Activated T-cell treated with anti-CD3 and anti-CD28 coated beads for 48 hours (primary cell): ENCODE results near the gene DDT.
"Not testable (repeated sequence)": the region's sequence is repeated elsewhere in the genome, so short reads cannot be mapped to it uniquely, and the experiment has no call there.

Experiments
- DNase-seq: peaks from one replicate; pipeline ENCODE4 v3.0.0-alpha.2; 2020; ENCODE audit warnings: low read depth

The DDT gene

DNA sequence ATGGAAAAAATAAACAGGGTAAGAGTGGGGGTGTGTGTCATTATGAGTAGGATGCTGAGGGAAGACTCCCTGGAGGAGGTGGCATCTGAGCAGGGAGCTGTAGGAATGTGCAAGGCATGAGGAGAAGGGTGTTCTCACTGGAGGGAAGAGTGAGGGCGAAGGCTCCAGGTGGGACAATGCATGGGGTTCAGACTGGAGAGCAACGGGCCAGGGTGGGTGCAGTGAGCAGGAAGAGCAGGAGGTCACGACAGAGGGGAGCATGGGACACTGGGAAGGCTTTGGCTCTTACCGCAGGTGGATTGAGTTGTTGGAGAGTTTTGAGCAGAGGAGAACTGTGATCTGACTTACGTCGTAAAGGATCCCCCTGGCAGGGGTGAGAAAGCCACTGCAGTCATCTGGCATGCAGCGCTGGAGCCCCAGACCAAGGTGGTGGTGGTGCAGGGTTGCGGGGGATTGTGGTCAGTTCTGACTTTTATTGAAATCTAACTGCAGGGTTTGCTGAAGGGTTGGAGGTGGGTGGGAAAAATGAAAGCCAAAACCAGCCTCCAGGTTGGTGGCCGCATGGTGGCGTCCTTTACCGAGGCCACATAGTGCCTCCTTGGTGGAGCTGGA, 21.3 kb downstream of the DDT start:
- not testable (repeated sequence) for DNase-seq

GRCh38 chr22:23951383-23951782, 22.9 kb downstream of the DDT start:
- DNase-seq, result not testable (repeated sequence)

- DNase-seq, result not testable (repeated sequence)
Measured at GRCh38 chr22:23949764-23950163, 24.5 kb downstream of the DDT start.

DNA sequence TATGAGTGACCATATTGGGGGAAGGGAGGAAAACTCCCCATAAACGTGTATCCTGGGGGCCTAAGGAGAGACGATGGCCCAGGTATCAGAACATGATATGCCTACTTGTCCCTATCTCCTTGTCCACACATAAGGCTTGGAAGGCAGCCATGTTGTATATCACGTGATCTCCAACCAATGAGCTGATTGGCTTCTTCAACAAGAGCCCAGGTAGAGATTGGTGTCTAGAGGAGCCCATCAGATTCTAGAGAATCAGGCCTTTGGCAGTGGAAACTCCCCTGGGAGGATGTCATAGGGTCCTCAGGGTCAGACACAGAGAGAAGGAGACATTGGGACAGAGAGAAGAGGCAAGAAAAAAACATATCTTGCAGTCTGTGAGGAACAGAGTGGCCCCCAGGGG, 26.9 kb downstream of the DDT start:
- DNase-seq, result not testable (repeated sequence)

GRCh38 chr22:23940166-23940565, 34.1 kb downstream of the DDT start:
- not testable (repeated sequence) for DNase-seq

GRCh38 chr22:23939017-23939357, 35.3 kb downstream of the DDT start:
- no peak for DNase-seq

DNA sequence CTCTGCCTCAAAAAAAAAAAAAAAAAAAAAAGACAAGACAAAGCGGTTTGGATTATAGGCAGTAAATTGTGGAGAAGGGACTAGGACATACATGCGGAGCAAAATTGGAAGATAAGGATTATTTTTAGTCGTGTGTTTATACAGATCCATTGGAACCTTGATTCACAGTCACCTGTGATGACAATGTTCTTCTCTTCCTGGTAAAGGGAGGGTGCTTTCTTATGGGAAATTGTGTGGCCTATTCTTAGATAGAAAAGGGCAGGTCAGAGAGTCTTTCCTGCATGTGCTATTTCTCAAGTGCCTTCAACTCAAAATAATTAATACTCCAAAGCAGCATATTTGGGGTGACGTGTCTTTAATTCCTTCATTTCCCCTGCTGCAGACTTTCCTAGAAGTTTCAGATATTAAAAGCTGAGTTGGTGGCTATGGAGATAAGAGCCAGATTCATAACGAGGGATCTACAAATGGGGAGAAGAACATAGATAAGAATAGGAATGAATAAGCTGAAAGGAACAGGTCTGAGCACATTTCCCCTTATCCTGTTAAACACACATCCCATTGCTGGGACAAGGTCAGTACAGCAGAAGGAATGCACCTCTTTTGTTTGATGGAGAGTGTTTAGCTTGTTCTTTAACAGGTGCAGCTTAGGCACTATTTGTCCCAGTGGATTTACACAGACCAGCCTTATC, 35.8 kb downstream of the DDT start:
- no peak for DNase-seq

DNA sequence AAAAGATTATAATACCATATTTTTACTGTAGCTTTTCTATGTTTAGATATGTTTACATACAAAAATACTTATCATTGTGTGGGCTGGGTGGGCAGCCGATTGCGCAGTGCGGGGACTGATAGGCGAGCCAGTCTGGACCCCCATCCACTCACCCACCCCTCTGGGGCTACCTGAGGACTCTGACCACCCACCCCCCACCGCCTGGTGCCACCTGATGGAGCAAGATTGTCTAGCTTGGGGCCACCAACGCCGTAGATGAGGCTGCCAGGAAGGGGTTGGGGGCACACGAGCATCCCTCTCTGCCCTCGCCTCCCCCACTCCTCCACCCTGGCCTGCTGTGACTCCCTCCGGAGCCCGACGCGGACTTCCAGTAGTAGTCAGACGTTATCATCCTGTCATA, 47.7 kb downstream of the DDT start:
- no peak for DNase-seq

DNA sequence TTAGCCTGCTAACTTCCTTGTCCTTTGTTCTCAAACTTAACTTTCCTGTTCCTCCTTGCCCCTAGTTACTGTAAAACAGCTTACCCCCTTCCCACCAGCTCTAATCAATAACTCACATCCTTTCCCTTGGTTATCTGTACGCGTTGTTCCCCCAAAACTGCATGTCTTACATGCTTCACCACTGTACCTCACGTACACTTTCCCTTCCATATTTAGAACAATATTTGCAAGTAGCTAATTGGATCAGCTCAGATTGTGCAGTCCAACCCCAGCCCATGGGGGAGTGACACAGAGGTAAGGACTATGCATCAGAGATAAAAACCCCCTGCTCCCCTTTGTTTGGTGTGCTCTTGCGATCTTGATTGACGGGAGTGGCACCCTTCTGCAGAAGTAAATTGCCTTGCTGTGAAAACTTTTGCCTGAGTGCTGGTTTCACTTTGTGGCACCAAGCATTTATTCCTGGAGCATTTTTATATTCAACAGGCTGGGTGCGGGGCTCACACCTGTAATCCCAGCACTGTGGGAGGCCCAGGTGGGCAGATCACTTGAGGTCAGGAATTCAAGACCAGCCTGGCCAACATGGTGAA, 49.1 kb downstream of the DDT start:
- DNase-seq, result no peak

GRCh38 chr22:23922921-23923320, 51.3 kb downstream of the DDT start:
- no peak for DNase-seq

GRCh38 chr22:23921586-23922201, 52.5 kb downstream of the DDT start:
- not testable (repeated sequence) for DNase-seq
